Upper lobe of left lung (tissue), 4 donors: Measurements from ENCODE around the gene NSD2.

ENCODE experiments used
- CTCF ChIP-seq, 6 experiments: fragments of 450-650 bp in 4 of 6; fragments of 200-600 bp in 2 of 6; sonication (generic) in 2 of 6; IDR thresholded peaks; one replicate each; pipeline ENCODE4 v1.5.1; 2016 to 2019; ENCODE audit warnings: antibody characterized with exemption in 6 of 6
- EP300 ChIP-seq, 4 donors: sonication (generic); formaldehyde crosslinking; IDR thresholded peaks; one replicate each; pipeline ENCODE4 v1.5.1; 2017; ENCODE audit warnings: antibody characterized with exemption in 4 of 4, control low read depth in 2 of 4
- POLR2A ChIP-seq, 4 donors: fragments of 450-650 bp; IDR thresholded peaks; one replicate each; pipeline ENCODE4 v1.5.1; 2016 to 2017; ENCODE audit warnings: antibody characterized with exemption in 4 of 4, mild to moderate bottlenecking in 2 of 4
- POLR2AphosphoS5 ChIP-seq, 2 donors: sonication (generic); formaldehyde crosslinking; IDR thresholded peaks; one replicate each; pipeline ENCODE4 v1.5.1; 2017; ENCODE audit warnings: antibody characterized with exemption in 2 of 2

- no peak for TF ChIP-seq POLR2A (IDR thresholded peaks at IDR 0.05)
- no peak for TF ChIP-seq CTCF (IDR thresholded peaks at IDR 0.05)
- no peak for TF ChIP-seq EP300 (IDR thresholded peaks at IDR 0.05)
- no peak for TF ChIP-seq POLR2AphosphoS5 (IDR thresholded peaks at IDR 0.05)
Observed at GRCh38 chr4:1830642-1831228, 40.5 kb upstream of the NSD2 start.
